ENCODE data around the gene FUBP1. TPM values are rescaled to one million over a fixed set of nuclear protein-coding genes. Genes with fewer than 3 reads are reported as not detected.

The FUBP1 gene
- total and polyA plus RNA-seq, 2 donors (not counting 3 experiments of a cell fraction or from before 2014, with no cell fraction given), result 112 to 166 TPM

DNA sequence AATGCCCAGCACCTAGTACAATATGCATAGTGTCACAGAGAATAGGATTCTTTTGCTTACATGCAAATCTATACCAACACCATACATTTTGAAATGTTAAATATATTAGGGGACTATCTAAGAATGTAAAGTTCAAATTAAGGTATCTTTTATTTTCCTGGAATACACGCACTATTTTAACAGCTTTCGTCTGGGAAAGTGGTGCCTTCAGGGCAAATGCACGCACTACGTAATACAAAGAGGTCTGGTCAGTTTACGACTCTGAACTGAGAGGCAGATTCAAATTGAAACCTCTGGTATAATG is 931 bp downstream of the FUBP1 start:
- dilution Hi-C loops (cut with MboI; ENCODE audit: extremely low pct_ligation_motif_present, low sequenced_read_pairs) (no loop called here), intact Hi-C loops (cut with micrococcal nuclease) (loop anchor here (2.0 kb wide), 1 partner anchor 67 kb away; the partner anchor contains the start of gene GIPC2)
- Histone ChIP-seq H3K27ac (ENCODE audit: insufficient read depth, low read depth, low read length) (peak overlapping the region; percentile 100), H3K27me3 (ENCODE audit: control insufficient read depth in 2 of 2, insufficient read depth in 2 of 2, low read length in 2 of 2) (no peaks in the 10 kb centered on the region), H3K9me3 (replicated peaks; ENCODE audit: control insufficient read depth, insufficient read depth, low read length) (no peaks in the 10 kb centered on the region), H3K9ac (replicated peaks; ENCODE audit: extremely low read depth, insufficient read depth, low read length) (peak overlapping the region; percentile 100), H4K20me1 (replicated peaks; ENCODE audit: control insufficient read depth, extremely low read depth, insufficient read depth, low read length) (peaks cover 10% of the 10 kb centered on the region), H3K4me2 (ENCODE audit: insufficient read depth, low read length) (peak overlapping the region; percentile 85), H3K79me2 (ENCODE audit: control insufficient read depth, insufficient read depth, low read length) (peaks cover 95% of the 10 kb centered on the region), H3K36me3 (ENCODE audit: control insufficient read depth in 2 of 2, extremely low read depth in 1 of 2, insufficient read depth in 2 of 2, low read length in 2 of 2) (peaks cover 0 to 2% of the 10 kb centered on the region in 2 experiments), H3K9me1 (replicated peaks; ENCODE audit: control insufficient read depth, extremely low read depth, insufficient read depth, low read length) (no peaks in the 10 kb centered on the region), H3K4me3 (replicated peaks in 1 of 3; ENCODE audit: insufficient read depth in 1 of 3, low read depth in 1 of 3, low read length in 3 of 3) (peak overlapping the region; percentile 43 to 100 (median 95)), H3K4me1 (ENCODE audit: control insufficient read depth, extremely low read depth, insufficient read depth, low read length) (peaks cover 38% of the 10 kb centered on the region), H2AFZ (ENCODE audit: low read depth, low read length) (no peak overlapping the region)
- TF ChIP-seq EZH2 (IDR thresholded peaks at IDR 0.05; ENCODE audit: borderline replicate concordance, low read depth, low read length, severe bottlenecking) (no peak), MYC (IDR thresholded peaks at IDR 0.05; ENCODE audit: low read depth, low read length) (no peak), POLR2AphosphoS5 (IDR thresholded peaks at IDR 0.05; ENCODE audit: insufficient read depth, low read depth, low read length) (no peak), POLR2A (IDR thresholded peaks at IDR 0.05; ENCODE audit: low read depth, low read length) (no peak), FOS (IDR thresholded peaks at IDR 0.05; ENCODE audit: borderline replicate concordance, insufficient read depth, low read length) (no peak), JUN (IDR thresholded peaks at IDR 0.05; ENCODE audit: borderline replicate concordance, insufficient read depth, insufficient read length, low read depth) (no peak), GATA2 (IDR thresholded peaks at IDR 0.05; ENCODE audit: insufficient read depth, insufficient read length, low read depth, low read length) (no peak)
- TF ChIP-seq, protein P1, sequence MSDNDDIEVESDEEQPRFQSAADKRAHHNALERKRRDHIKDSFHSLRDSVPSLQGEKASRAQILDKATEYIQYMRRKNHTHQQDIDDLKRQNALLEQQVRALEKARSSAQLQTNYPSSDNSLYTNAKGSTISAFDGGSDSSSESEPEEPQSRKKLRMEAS (IDR thresholded peaks at IDR 0.05; ENCODE audit: insufficient read depth, insufficient read length), result no peak
- TF ChIP-seq, protein P2, sequence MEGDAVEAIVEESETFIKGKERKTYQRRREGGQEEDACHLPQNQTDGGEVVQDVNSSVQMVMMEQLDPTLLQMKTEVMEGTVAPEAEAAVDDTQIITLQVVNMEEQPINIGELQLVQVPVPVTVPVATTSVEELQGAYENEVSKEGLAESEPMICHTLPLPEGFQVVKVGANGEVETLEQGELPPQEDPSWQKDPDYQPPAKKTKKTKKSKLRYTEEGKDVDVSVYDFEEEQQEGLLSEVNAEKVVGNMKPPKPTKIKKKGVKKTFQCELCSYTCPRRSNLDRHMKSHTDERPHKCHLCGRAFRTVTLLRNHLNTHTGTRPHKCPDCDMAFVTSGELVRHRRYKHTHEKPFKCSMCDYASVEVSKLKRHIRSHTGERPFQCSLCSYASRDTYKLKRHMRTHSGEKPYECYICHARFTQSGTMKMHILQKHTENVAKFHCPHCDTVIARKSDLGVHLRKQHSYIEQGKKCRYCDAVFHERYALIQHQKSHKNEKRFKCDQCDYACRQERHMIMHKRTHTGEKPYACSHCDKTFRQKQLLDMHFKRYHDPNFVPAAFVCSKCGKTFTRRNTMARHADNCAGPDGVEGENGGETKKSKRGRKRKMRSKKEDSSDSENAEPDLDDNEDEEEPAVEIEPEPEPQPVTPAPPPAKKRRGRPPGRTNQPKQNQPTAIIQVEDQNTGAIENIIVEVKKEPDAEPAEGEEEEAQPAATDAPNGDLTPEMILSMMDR (IDR thresholded peaks at IDR 0.05; ENCODE audit: extremely low read depth in 1 of 2, insufficient read depth in 1 of 2, low read depth in 1 of 2, low read length in 2 of 2), result no peak
- CTCF ChIA-PET, result interaction anchor here (0.8 to 4.4 kb wide), 8 partner anchors 10 to 629 kb away, joined by 3 to 70 read pairs (median 3); partner anchors contain the start of gene DNAJB4
- no peak for FAIRE-seq
- BruUV-seq (replicated peaks), result no TSS peak
- DNase-seq (ENCODE audit: low read depth, low spot score), result no peak
- POLR2A ChIA-PET, result interaction anchor here (0.5 to 4.7 kb wide), 5 partner anchors 27 to 136 kb away, joined by 4 to 122 read pairs (median 6); partner anchors contain the start of gene DNAJB4
